CD4-positive, alpha-beta T cell treated with Interleukin-17A for 4 hours (primary cell): ENCODE data around the gene SLC7A5.
"Not testable (repeated sequence)": the region's sequence is repeated elsewhere in the genome, so short reads cannot be mapped to it uniquely, and the experiment has no call there.

ENCODE experiments used
- DNase-seq: peaks from one replicate; pipeline ENCODE4 v3.0.0-alpha.2; 2020; ENCODE audit warnings: mixed read lengths

The SLC7A5 gene

DNA sequence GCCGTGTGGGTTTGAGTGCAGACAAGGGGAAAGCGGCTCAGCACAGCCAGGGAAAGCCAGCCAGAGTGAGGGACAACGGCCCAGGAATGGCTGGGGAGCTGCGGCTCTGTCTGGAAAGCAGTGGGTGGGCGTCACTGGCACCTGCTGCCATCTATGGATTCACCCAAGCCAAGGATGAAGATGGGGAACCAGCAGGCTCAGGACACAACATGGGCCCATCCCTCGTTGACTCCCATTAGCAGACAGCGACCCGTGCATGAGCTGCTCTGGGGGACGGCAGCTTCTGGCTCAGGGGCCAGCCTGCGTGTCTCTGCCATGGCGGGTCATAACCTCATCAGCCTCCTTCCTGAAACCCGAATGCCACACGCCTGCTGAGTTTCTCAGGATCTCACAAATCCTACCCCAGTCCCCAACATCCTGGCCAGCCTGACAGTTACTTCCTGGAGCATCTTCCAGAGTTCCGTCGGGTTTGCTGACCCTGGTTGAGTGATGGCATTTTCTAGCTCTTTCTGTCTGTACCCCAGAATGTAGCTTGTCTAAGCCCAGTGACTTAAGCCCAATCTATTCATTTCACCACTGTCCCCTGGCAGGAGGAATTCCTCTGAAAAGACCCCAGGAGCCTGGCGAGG is 50.7 kb downstream of the SLC7A5 start:
- DNase-seq, result no peak

DNA sequence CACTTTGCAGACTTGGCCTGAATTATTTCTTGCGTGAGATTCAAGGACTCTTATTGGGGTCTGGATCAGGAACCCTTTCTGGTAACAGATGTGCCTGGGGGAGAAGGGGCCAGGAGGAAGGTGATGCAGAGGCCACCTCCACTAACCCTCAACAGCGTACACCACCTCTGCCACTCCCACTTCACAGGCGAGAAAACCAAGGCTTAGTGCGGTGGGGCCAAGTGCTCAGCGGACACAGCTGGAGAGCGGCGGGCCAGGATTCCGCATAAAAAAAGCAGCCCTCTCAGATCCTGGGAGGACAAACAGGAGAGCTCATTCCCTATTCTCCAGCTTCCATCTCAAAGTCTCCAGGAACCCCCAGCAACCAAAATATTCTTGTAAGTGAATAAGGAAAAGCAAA is 51.4 kb downstream of the SLC7A5 start:
- no peak for DNase-seq

DNA sequence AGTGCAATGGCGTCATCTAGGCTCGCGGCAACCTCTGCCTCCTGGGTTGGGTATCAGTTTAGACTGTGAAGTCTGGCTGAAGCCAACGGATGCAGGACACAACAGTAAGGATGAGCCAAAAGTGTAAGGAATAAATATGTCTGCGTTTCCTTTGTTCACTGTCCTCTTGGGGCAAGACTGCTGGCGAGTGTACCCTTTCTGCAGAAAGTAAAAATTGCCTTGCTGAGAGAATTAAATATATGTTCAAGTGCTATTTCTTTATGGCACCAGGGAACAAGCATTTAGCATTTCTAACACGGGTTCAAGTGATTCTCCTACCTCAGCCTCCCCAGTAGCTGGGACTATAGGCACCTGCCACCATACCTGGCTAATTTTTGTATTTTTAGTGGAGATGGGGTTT is 51.9 kb downstream of the SLC7A5 start:
- not testable (repeated sequence) for DNase-seq

DNA sequence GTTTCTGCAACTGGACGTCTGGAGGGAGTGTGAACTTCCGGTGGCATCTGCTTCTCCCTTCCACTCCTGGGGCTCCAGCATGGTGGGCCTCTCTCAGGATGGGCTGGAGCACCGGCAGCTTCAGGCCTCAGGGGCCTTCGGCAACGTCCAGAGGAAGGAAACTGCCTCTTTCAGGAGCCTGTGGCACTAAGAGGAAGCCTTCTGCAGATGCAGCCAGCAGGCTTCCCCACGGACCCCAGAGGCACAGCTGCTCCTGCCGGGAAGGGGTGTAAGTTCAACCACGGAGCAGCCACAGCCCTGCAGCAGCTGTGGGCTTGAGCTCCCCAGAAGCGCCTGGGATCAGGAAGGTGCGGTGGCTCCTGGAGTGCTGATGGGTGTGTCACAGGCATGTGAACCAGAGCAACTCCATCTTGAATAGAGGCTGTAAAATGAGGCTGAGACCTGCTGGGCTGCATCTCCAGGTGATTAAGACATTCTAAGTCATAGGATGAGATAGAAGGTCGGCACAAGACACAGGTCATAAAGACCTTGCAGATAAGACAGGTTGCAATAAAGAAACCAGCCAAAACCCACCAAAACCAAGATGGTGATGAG is 52.7 kb downstream of the SLC7A5 start:
- no peak for DNase-seq

DNA sequence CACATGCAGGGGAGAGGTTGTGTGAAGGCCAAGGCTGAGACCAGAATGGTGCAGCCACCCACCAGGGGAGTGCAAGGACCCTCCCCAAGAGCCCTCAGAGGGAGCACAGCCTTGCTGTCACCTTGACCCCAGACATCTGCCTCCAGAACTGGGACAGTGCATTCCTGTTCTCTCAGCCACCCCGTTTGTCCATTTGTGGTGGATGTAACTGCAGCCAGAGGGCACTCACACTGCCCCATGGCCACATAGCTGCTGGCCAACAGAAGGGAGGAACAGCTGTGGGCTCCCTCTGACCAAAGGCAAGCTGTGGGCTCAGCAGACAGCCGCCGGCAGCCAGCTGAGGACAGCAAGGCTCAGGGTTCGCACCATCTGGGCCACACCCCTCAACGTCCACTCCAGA is 53.7 kb downstream of the SLC7A5 start:
- no peak for DNase-seq

DNA sequence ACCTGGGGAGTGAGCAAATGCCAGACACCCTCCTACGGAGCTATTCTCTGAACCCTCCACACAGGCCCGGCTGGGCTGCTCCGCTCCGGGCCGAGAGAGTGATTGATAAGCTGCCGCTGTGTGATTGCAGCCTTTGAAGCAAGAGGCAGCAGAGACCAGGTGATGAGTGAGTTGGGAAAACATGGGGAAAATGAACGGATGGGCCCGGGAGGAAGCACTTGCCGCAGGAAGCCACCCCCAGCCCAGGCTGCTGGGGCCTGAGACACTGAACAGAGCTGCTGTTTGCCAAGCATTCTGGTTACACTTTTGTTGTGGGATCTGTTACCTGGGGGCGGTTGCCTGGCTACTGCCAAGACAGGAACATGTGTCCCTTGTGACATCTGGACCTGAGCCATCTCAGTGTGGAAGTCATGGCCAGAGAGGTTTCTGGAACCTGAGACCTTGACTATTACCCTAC is 57.1 kb downstream of the SLC7A5 start:
- no peak for DNase-seq

DNA sequence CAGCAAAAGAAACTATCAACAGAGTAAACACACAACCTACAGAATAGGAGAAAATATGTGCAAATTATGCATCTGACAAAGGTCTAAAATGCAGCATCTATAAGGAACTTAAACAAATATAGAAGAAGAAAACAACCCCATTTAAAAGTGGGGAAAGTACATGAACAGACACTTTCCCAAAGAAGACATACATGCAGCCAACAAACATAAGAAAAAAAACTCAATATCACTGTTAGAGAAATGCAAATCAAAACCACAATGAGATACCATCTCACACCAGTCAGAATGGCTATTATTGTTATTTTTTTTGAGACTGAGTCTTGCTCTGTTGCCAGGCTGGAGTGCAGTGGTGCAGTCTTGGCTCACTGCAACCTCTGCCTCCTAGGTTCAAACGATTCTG is 57.9 kb downstream of the SLC7A5 start:
- not testable (repeated sequence) for DNase-seq

DNA sequence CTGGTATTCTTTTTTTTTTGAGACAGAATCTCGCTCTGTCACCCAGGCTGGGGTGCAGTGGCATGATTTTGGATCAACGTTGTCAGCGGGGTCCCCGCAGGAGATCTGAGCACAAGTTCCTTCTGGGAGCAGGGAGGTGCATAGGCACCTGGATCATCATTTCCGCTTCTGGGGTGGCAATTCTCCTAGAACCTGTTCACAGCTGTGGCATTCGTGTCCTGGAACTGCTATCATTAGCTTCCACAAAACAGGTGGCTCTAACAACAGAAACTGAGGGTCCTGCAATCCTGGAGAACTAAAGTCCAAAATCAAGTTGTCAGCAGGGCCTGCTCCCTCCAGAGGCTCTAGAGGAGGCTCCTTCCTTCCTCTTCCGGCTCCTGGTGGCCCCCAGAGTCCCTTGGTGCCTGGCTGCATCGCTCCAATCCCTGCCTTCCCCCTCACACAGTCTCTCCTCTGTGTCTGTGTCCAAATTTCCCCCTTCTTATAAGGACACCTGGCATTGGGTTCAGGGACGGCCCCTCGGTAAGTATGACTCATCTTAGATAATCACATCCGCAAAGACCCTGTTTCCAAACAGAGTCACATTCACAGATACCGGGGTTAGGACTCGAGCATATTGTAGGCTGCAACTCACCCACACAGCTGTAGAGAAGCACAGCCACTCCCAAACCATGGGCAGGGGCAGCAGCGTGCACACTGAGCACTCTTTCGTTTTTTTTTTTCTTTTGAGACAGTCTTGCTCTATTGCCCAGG is 60.0 kb downstream of the SLC7A5 start:
- DNase-seq, result no peak

DNA sequence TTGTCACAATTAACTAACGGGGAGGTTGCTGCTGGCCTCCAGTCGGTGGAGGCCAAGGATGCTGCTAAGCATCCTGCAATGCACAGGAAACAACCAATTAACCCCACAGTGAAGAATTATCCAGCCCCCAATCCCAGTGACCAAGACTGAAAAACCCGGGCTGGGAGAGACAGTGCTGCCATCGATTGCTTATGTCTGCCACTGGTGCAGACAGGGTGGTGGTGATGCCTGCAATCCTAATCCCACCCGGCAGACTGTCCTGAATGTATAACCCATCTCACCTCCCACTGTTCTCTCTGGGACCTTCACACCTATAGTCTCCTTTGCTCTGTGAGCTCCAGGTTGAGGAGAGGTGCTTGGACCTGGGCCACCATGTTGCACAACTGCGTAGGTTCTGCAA is 61.2 kb downstream of the SLC7A5 start:
- DNase-seq, result no peak

DNA sequence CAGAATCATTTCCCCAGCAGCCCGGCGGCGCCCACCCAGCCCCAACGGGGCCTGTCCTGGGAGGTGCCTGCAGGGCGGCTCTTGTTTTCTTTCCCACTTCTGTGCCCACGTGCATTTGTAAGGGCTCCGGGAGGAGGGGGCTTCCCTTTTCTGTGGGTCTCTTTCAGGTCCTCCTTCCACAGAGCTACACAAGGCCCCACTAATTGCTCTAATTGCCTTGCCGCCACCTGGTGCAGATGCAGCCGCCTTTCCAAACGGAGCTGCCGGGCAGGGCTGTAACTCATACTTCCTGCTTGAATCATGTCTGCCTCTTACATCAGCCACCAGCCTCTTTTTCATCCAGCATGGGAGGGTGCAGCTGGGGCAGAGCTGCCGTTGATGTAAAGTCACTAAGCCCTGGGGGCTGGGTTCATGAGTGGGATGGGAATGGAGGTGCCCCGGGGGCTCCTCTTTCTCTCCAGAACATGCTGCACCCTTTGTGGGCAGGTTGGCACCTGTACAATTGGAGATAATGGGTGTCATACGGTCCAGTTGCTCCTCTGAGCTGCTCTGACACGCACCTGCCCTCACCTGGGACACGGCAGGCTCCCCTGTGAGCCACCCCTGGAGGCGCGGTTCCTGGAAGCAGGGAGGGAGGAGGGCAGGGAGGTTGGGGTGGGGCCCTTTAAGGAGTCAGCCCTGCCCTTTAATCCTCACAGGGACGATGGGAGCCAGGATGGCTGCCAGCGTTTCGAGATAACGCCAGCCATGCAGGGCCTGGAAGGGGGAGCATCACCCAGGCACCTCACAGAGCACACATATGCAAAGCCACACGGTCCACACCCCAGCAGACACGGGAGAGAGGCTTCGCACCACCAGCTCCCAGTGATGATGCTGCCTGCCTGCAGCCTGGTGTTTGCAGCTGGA is 62.4 kb downstream of the SLC7A5 start:
- DNase-seq, result peak; percentile 78

DNA sequence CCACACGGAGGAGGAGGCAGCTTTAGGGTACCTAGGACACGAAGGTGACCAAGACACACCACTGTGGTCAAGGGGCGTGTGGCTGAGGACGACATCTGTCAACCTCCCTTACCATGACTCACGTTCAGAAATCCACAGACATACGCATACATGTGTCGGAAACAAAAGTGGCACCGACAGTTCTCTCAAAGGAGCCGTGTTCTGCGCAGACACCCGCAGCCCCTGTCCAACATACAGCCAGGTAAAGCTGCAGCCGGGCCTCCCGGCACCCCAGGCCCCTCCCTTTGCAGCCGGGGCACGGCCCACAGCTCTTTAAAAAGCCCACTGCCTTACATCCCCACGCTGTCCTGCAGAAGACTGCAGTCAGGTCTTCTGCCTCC is 63.1 kb downstream of the SLC7A5 start:
- peak; percentile 55 for DNase-seq

DNA sequence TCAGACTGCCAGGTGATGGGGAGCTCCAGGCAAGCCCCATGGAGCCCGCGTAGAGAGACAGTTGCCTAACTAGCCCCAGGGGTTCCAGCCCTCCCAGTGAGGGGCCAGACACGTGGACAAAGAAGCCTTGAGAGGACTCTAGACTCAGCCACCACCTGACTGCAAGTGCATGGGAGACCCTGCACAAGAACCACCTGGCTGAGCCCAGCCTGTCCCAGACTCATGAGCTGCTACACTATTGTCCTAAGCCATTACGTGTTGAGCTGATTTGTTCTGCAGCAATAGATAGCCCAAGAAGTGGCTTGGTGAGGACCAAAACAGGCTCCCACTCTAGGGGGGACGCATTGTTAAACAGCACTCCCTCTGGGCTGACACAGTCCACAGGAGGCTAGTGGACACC is 65.9 kb downstream of the SLC7A5 start:
- DNase-seq, result no peak

DNA sequence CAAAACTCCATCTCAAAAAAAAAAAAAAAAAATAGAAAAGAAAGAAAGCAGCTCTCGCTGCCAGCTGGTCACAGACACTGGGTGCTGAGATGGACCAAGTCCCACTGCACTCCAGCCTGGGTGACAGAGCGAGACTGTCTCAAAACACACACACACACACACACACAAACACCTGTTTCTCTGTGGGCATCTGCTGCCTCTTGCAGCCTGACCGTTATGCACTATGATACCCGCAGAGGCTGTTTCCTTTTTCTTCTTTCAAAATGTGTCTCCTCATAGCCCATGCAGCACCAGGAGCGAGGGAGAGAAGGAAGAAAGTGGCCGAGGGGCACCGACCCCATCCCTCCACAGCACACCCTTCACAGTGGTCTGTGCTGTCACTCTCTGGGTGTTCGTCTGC is 66.6 kb downstream of the SLC7A5 start:
- no peak for DNase-seq

DNA sequence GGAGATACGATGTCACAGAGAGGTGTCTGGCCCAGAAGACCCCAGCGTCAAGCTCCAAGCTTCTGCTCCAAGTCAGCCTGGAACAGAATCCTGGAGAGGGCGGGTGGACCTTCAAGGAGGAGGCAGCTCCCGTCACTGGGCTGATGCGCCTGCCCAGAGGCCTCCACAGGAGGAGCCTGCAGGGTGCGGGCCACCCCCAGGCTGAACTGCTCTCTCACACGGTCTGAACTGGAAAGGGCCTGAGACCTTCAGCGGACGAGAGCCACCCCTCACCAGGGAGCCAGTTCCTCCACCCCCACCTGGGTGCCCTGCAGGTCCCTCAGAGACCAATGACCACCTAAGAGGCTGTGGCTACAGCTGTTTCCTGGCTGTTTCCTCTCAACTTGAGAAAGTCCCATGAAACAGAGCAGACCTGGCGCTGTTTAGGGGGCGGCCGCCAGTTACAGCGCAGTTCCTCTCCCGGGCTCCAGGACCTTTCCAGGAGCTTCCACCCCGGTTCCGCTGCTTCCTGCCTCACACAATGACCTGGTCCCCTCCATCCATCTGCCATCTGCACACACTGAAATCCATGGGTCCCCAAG is 67.5 kb downstream of the SLC7A5 start:
- DNase-seq, result no peak

DNA sequence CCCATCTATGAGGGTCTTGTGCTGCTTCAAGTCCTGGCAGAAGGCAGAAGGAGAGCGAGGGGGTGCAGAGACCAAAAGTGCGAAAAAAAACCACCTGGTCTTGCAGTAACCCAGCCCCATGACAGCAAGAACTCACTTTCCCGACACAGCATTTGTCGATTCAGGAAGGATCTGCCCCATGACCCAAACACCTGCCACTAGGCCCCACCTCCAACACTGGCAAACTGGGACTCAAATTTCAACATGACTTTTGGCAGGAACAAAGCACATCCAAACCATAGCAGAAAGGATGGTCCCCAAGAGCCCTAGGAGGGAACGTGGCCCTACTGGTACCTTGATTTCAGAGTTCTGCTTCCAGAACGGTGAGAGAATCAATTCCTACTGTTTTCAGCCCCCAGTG is 68.8 kb downstream of the SLC7A5 start:
- no peak for DNase-seq

DNA sequence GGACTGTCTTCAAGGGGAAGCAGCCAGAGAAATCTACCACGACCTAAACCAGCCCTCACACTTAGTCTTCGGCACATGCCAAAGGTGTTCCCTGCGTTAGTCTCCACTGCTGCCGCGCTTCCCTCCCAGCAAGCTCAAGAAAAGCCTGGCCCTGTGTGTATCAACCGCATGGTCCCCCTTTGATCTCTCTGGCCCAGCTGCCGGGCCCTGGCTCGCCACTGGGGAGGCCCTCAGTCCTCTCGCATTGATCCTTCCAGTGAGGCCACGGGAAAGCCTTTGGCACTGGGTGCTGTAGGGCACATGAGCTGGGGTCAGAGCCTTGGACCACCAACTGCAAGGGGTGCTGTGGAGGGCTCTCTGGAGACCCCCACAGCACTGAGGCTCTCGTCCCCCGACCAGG is 74.0 kb downstream of the SLC7A5 start:
- no peak for DNase-seq

DNA sequence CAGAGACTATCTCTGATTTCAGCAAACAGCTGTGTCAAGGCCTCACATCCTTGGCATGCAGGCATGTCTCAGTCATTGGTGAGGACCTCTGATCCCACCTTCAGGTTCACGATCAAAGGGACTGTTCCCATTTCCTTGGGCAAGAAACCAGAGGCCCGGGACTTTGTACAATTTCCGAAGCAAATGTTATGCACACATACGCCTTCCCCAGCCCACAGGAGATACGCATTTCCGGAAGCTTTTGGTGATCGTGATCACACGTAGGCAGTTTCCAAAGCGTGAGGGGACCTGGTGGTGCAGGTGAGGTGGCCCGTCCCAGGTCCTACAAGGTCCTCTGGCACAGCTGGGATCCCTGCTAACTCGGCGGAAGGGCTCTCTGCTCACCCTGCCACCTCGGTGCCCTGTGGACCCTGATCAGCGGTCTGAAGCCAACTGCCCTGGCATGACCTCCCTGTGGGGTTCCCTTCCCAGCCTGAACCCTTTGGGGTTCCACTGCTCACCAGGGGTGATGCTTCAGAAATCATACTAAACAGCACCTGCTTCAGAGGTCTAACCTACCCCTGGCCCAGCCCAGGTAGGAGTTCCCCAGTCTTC is 74.7 kb downstream of the SLC7A5 start:
- no peak for DNase-seq

DNA sequence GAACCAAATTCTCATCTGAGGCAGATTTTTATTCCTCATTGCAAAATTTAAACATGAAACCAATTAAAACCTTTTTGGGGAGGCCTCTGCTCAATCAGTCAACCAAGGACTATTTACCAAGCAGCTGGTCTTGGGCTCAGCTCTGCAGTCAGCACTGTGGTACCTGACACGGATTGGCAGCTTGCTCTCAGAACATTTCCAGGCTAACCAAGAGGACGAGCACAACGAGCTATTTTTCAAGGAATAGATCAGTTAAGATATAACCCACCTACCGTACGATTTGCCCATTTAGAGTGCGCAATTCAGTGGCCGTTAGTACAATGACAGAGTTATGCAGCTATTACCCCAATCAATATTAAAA is 77.1 kb downstream of the SLC7A5 start:
- DNase-seq, result no peak

DNA sequence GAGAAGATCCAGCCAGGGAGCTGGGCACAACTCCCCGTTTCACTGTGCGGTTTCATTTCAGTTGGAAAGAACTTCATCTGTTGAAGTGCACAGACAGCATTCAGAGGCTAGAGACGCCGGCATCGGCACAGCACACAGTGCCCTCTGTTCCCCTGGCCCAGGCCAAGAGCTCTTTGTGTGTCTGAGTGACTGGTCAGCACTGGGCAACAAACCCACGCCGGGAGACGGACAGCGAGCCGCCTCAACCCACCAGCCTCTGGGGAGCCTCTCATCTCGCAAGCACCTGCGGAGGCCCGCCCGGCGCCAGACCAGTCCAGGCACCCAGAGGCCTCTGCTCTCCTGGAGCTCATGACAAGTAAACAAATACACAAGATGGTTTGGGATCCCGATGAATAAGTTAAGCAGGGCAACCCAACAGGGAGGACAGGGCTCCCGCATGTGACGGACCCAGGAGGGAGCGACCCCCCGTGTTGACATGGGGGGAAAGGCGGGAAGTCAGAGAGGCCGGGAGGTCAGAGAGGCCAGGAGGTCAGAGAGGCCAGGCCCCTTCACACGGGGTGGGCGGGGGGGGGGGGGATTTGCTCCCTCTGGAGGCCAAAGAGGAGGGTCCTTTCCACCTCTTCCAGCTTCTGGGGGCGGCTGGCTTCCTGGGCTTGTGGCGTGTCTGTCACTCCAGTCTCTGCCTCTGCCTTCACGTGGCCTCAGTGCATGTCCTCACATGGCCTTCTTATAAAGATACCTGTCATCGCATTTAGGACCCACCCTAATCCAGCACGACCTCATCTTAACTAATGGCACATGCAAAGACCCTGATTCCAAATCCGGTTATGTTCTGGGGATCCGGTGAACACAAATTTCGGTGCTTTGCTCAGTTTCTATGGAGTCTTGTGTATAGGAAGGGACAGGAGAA is 77.8 kb downstream of the SLC7A5 start:
- no peak for DNase-seq

DNA sequence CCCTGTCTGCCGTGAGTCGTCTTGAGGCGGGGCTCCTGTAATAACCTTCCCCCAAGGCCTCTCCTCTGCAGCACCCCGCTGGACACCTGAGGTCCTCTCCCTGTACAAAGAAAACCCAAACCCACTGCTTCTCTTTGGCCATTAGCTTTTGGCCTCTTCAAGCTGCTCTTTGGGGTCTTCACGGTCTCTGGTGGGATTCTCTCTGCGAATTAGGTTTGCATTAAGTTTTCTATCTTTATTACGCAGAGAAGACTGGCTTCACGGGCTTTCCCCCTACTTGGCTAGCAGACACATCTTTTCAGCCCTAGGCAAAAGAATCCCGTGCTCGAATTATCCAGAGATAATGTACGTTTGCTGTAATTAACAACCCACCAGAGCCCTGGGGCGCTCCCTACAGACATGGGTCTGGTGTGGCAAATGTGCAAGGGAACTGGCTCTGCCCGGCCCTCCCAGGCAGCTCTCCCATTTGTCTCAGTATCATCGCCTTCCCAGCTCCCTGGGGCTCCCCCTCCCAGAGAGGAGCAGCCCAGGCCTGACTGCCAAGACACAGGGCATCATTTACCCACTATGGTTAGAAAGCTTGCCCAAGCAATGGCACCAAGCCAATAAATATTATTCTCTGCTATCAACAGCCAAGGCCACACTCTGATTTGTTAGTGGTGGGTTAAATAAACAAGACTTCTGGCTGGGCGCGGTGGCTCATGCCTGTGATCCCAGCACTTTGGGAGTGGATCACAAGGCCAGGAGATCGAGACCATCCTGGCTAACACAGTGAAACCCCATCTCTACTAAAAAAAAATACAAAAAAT is 78.8 kb downstream of the SLC7A5 start:
- DNase-seq, result no peak
